Common myeloid progenitor, CD34-positive (primary cell): ENCODE results near the gene C11orf86.

ENCODE experiments used
- CTCF ChIA-PET: fragments of 350-600 bp; sonication (Branson Sonifier 250); formaldehyde crosslinking; loops from one replicate; lab custom pipeline; 2021; ENCODE audit warnings: antibody characterized with exemption; lab: Charles Lee
- POLR2A ChIA-PET: fragments of 350-600 bp; sonication (Branson Sonifier 250); formaldehyde crosslinking; loops from one replicate; lab custom pipeline; 2021; ENCODE audit warnings: antibody characterized with exemption; lab: Charles Lee
- DNase-seq, 3 donors: peaks; one replicate each; pipeline versions ENCODE4 v3.0.0 to v3.0.0-alpha.2; 2013
- H3K27ac ChIP-seq, 2 experiments: 1 replicate in 1 of 2; 2 replicates in 1 of 2; pipeline ENCODE4 v1.7.0; 2013; ENCODE audit warnings: inconsistent platforms in 2 of 2, low read length in 2 of 2, mild to moderate bottlenecking in 2 of 2, low read depth in 1 of 2, moderate library complexity in 1 of 2; ENCODE audit not compliant: severe bottlenecking in 2 of 2, insufficient read depth in 1 of 2, poor library complexity in 1 of 2
- H3K27me3 ChIP-seq, 5 experiments: replicated peaks in 2 of 5; 1 replicate in 3 of 5; 2 replicates in 2 of 5; pipeline versions ENCODE4 v1.6.1 to v1.7.0; 2013; ENCODE audit warnings: low read length in 4 of 5, mild to moderate bottlenecking in 2 of 5, moderate library complexity in 2 of 5, inconsistent platforms in 1 of 5; ENCODE audit not compliant: insufficient read depth in 5 of 5, control insufficient read depth in 4 of 5
- H3K36me3 ChIP-seq, 4 experiments: 1 replicate in 2 of 4; 2 replicates in 2 of 4; pipeline versions ENCODE4 v1.6.1 to v1.7.0; 2013; ENCODE audit warnings: low read length in 3 of 4, control low read depth in 1 of 4, mild to moderate bottlenecking in 1 of 4; ENCODE audit not compliant: control insufficient read depth in 4 of 4, insufficient read depth in 4 of 4
- H3K4me1 ChIP-seq, 4 experiments: 1 replicate in 3 of 4; 2 replicates in 1 of 4; pipeline versions ENCODE4 v1.6.1 to v1.7.1; 2013; ENCODE audit warnings: low read length in 3 of 4, mild to moderate bottlenecking in 3 of 4, control low read depth in 1 of 4, inconsistent platforms in 1 of 4, moderate library complexity in 1 of 4; ENCODE audit not compliant: control insufficient read depth in 4 of 4, insufficient read depth in 4 of 4; ENCODE audit errors: control extremely low read depth in 1 of 4
- H3K4me3 ChIP-seq, 7 experiments: 1 replicate in 4 of 7; 2 replicates in 3 of 7; pipeline versions ENCODE4 v1.5.1 to v1.7.0; 2013; ENCODE audit warnings: mild to moderate bottlenecking in 7 of 7, low read length in 6 of 7, moderate library complexity in 6 of 7, inconsistent platforms in 2 of 7, low read depth in 2 of 7, control low read depth in 1 of 7; ENCODE audit not compliant: insufficient read depth in 4 of 7, control insufficient read depth in 1 of 7; ENCODE audit errors: extremely low read depth in 1 of 7
- H3K9me3 ChIP-seq, 5 experiments: 1 replicate in 4 of 5; 2 replicates in 1 of 5; pipeline versions ENCODE4 v1.6.1 to v1.7.1; 2013; ENCODE audit warnings: low read length in 4 of 5, mild to moderate bottlenecking in 2 of 5, inconsistent platforms in 1 of 5, low read depth in 1 of 5, moderate library complexity in 1 of 5; ENCODE audit not compliant: control insufficient read depth in 4 of 5, insufficient read depth in 2 of 5; ENCODE audit errors: control extremely low read depth in 1 of 5
- WGBS: methylation state at CpG from one replicate; pipeline ENCODE4 v1.1.5; 2013; ENCODE audit not compliant: insufficient coverage; 5-methylcytosine and 5-hydroxymethylcytosine counted together

C11orf86 gene

DNA sequence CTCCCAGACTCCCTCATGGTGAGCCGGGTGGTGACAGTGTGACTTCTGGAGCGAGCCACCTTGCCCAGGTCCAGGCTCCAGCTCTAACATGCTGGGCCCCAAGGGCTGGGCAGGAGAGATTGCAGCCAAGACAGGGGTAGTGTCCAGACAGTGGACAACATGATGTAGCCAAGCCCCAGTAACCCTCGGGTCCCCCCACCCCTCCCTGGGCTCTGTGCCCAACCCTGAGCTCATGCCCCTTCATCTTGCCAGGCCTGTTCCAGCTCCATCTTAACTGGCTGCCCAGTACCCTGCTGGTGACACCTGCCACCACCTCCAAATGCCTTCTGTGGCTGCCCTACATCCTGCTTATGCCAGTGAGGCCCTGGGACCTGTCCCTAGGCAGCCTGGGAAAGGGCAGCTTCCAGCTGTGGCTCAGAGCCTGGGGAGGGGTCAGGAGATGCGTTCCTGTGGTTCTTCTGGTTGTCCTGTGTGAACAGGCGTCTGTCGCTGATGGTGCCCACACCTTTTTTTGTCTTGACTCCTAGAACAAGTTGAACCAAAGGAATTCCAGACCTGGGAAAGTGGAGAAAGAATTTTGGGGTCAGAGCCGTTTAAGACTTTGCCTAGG lies 35.3 kb downstream of the C11orf86 start:
- Histone ChIP-seq H3K27ac (no peak overlapping the region), H3K4me1 (no peaks in the 10 kb centered on the region), H3K4me3 (no peak overlapping the region), H3K27me3 (peaks cover 5 to 54% (median 22%) of the 10 kb centered on the region in 5 experiments), H3K36me3 (no peaks in the 10 kb centered on the region), H3K9me3 (no peaks in the 10 kb centered on the region)
- CTCF ChIA-PET, result no interaction called here
- WGBS, result 83% methylated on average over 2 of the region's 7 CpGs
- no peak for DNase-seq
- POLR2A ChIA-PET, result no interaction called here

DNA sequence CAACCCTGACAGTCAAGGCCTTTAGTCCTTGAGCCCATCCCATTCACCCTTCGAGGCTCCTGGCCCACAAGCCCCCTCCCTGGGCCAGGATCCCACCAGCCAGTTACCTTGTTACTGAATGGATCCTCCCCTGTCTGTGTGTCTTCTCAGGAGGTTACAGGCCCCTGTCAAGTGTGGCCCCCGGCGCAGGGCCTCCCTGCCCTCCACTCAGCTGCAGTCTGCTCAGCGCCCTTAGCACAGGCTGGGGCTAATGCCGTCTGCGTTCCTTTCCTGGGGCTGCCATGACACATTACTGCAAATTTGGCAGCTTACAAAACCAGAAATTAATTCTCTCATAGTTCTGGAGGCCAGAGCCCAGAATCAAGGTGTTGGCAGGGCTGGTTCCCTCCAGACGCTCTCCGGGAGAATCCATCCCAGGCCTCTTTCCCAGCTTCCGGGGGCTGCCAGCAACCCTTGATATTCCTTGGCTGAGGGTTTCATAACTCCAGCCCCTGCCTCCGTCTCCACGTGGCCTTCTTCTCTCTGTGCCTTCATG lies 38.5 kb downstream of the C11orf86 start:
- H3K36me3 ChIP-seq, result no peaks in the 10 kb centered on the region
- no peaks in the 10 kb centered on the region for H3K4me1 ChIP-seq
- DNase-seq, result no peak
- peaks cover 5 to 69% (median 22%) of the 10 kb centered on the region in 5 experiments for H3K27me3 ChIP-seq
- H3K9me3 ChIP-seq, result no peaks in the 10 kb centered on the region
- no peak overlapping the region for H3K4me3 ChIP-seq
- no peak overlapping the region for H3K27ac ChIP-seq
- CTCF ChIA-PET, result interaction anchor here (1.0 kb wide), 1 partner anchor 37 kb away, joined by 4 read pairs; no protein-coding TSS in a partner anchor
- WGBS, result 98% methylated on average over 11 of the region's 11 CpGs
- POLR2A ChIA-PET, result no interaction called here

DNA sequence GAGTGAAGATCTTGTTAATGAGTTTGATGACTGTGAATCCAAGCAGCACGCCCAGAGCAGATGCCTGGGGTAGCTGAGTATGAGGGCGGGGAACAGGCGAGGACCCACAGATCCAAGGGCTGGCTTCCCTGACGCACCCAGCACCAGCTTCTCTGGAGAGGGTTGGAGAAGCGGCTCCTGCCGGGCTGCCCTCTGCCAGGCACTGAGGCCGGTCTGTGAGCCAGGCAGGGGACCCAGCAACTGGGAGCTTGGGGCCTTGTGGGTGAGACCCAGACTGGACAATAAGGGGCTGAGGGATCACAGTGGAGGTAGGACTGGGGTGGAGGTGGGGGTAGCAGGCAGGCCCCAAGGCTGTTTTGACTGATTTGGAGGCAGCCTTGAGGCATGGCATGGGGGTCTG lies 39.2 kb downstream of the C11orf86 start:
- no peak for DNase-seq
- WGBS, result 96% methylated on average over 7 of the region's 7 CpGs
- H3K4me1 ChIP-seq, result no peaks in the 10 kb centered on the region
- no peak overlapping the region for H3K4me3 ChIP-seq
- POLR2A ChIA-PET, result no interaction called here
- CTCF ChIA-PET, result no interaction called here
- no peak overlapping the region for H3K27ac ChIP-seq
- no peaks in the 10 kb centered on the region for H3K36me3 ChIP-seq
- H3K27me3 ChIP-seq, result peaks cover 4 to 69% (median 19%) of the 10 kb centered on the region in 5 experiments
- H3K9me3 ChIP-seq, result peaks cover 0 to 2% (median 1%) of the 10 kb centered on the region in 5 experiments

DNA sequence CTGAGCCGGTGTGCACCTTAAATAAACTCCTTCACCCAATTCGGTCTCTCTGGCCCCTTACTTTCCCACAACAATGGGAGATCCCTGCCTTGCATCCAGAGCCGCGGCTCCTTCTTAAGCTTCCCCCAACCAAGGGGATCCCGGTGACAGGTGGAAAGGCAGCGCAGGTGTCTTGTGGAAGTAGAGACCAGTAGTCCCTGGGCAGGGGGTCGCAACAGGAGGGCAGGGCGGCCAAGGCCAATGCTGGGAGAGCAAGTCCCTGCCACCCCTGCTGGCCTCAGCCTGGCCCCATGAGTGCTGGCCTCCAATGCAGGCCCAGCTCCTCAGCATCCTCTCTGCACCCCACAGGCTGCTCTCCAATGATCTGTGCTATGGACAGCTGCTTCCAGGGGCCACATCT lies 39.9 kb downstream of the C11orf86 start:
- ChIA-PET POLR2A (no interaction called here), CTCF (interaction anchor here (0.7 kb wide), 1 partner anchor 59 kb away, joined by 4 read pairs; no protein-coding TSS in a partner anchor)
- Histone ChIP-seq H3K27me3 (peaks cover 4 to 69% (median 18%) of the 10 kb centered on the region in 5 experiments), H3K27ac (no peak overlapping the region), H3K9me3 (peaks cover 0 to 2% (median 1%) of the 10 kb centered on the region in 5 experiments), H3K4me3 (no peak overlapping the region), H3K4me1 (no peaks in the 10 kb centered on the region), H3K36me3 (no peaks in the 10 kb centered on the region)
- WGBS, result 89% methylated on average over 4 of the region's 8 CpGs
- DNase-seq, result no peak

DNA sequence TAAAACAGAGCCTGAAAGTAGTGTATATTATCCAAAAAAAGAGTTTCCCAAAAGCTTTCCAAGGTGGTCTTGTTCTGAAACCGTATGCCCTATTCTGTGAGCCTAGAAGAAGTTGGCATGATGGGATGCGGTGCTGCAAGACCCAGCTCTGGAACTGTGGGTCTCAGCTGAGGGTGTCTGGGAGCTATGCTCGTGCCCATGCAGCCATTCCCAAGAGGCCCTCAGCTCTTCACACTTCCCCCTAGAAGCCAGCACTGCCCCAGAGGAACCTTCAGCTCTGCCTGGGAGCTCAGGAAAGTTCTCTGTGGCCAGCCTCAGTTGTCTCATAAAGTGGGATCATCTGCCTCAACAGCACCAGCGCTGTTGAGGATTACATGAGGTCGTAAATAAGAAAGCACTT lies 41.4 kb downstream of the C11orf86 start:
- DNase-seq, result no peak
- POLR2A ChIA-PET, result no interaction called here
- no peaks in the 10 kb centered on the region for H3K4me1 ChIP-seq
- no peaks in the 10 kb centered on the region for H3K36me3 ChIP-seq
- H3K4me3 ChIP-seq, result no peak overlapping the region
- CTCF ChIA-PET, result interaction anchor here (1.1 to 1.4 kb wide), 3 partner anchors 36 to 80 kb away, joined by 3 read pairs; no protein-coding TSS in a partner anchor
- 92% methylated on average over 2 of the region's 5 CpGs for WGBS
- H3K9me3 ChIP-seq, result peaks cover 0 to 2% (median 1%) of the 10 kb centered on the region in 5 experiments
- peaks cover 0 to 76% (median 16%) of the 10 kb centered on the region in 5 experiments for H3K27me3 ChIP-seq
- H3K27ac ChIP-seq, result no peak overlapping the region

DNA sequence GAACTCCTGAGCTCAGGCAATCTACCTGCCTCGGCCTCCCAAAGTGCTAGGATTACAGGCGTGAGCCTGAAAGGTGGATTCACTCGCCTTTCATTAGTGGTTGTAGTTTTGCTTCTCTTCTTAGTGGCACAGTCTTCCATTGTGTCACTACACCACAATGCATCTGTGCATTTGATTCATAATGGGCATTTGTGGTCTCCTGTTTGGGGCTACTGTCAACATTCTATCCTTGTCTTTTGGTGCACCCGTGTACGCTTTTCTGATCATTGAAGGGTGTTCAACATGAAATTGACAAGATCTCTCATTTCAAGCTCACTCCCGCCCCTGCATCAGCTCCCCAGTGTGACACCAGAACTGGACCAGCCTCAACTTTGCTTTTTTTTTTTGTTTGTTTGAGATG lies 45.8 kb downstream of the C11orf86 start:
- POLR2A ChIA-PET, result interaction anchor here (0.5 kb wide), 1 partner anchor 84 kb away, joined by 3 read pairs; no protein-coding TSS in a partner anchor
- 100% methylated on average over 5 of the region's 6 CpGs for WGBS
- Histone ChIP-seq H3K9me3 (peaks cover 0 to 2% (median 1%) of the 10 kb centered on the region in 5 experiments), H3K4me3 (no peak overlapping the region), H3K27ac (no peak overlapping the region), H3K27me3 (peaks cover 4 to 87% (median 32%) of the 10 kb centered on the region in 5 experiments), H3K4me1 (peaks cover 0 to 28% (median 22%) of the 10 kb centered on the region in 4 experiments), H3K36me3 (no peaks in the 10 kb centered on the region)
- no peak for DNase-seq
- CTCF ChIA-PET, result interaction anchor here (0.7 to 2.3 kb wide), 4 partner anchors 9 to 71 kb away, joined by 3 to 7 read pairs (median 5); no protein-coding TSS in a partner anchor
